ENCODE data around the gene UGGT2. TPM values are rescaled to one million over a fixed set of nuclear protein-coding genes. Genes with fewer than 3 reads are reported as not detected.

Gene UGGT2
- total and polyA plus RNA-seq, 2 of the 13 experiments (the other 11 are each of a cell fraction or from before 2014, with no cell fraction given) = 13.2 to 27.1 TPM

DNA sequence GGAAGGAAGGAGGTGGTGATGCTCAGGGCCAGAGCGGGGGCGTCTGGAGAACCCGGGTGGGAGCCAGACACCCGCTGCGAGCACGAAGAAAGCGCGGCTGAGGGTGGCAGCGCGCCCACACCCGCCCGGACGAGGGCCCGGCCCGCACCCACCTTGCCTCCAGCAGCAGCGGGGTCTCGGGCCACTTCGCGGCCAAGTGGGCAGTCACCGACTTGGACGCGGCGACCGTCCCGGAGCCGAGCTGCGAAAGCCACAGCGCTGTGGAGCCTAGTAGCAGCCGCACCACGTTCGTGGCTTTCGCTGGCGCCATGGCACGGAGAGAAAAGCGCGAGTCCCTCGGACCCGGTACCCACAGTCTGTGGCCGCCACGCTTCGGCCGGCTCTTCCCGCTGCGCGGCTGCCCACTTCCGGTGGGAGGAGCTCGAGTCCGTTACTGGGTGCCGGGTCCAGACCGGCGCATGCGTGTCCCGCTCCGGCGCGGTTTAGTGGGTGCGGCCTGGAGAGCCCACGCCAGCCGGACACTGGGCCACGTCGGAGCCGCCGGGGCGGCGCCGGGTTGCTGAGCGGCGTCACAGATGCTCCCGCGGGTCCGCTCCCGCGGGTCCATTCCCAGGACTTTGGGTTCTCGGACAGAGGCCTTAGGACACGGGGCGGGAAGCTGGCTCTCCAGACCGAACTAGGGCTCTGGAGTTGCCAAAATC is at the start of gene UGGT2 (continued):
- TF ChIP-seq, protein P1, sequence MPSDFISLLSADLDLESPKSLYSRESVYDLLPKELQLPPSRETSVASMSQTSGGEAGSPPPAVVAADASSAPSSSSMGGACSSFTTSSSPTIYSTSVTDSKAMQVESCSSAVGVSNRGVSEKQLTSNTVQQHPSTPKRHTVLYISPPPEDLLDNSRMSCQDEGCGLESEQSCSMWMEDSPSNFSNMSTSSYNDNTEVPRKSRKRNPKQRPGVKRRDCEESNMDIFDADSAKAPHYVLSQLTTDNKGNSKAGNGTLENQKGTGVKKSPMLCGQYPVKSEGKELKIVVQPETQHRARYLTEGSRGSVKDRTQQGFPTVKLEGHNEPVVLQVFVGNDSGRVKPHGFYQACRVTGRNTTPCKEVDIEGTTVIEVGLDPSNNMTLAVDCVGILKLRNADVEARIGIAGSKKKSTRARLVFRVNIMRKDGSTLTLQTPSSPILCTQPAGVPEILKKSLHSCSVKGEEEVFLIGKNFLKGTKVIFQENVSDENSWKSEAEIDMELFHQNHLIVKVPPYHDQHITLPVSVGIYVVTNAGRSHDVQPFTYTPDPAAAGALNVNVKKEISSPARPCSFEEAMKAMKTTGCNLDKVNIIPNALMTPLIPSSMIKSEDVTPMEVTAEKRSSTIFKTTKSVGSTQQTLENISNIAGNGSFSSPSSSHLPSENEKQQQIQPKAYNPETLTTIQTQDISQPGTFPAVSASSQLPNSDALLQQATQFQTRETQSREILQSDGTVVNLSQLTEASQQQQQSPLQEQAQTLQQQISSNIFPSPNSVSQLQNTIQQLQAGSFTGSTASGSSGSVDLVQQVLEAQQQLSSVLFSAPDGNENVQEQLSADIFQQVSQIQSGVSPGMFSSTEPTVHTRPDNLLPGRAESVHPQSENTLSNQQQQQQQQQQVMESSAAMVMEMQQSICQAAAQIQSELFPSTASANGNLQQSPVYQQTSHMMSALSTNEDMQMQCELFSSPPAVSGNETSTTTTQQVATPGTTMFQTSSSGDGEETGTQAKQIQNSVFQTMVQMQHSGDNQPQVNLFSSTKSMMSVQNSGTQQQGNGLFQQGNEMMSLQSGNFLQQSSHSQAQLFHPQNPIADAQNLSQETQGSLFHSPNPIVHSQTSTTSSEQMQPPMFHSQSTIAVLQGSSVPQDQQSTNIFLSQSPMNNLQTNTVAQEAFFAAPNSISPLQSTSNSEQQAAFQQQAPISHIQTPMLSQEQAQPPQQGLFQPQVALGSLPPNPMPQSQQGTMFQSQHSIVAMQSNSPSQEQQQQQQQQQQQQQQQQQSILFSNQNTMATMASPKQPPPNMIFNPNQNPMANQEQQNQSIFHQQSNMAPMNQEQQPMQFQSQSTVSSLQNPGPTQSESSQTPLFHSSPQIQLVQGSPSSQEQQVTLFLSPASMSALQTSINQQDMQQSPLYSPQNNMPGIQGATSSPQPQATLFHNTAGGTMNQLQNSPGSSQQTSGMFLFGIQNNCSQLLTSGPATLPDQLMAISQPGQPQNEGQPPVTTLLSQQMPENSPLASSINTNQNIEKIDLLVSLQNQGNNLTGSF (CRISPR knock-in tag; IDR thresholded peaks at IDR 0.05) = peak; percentile 40; the same call in 1 of the 2 replicates
- TF ChIP-seq, protein P2, sequence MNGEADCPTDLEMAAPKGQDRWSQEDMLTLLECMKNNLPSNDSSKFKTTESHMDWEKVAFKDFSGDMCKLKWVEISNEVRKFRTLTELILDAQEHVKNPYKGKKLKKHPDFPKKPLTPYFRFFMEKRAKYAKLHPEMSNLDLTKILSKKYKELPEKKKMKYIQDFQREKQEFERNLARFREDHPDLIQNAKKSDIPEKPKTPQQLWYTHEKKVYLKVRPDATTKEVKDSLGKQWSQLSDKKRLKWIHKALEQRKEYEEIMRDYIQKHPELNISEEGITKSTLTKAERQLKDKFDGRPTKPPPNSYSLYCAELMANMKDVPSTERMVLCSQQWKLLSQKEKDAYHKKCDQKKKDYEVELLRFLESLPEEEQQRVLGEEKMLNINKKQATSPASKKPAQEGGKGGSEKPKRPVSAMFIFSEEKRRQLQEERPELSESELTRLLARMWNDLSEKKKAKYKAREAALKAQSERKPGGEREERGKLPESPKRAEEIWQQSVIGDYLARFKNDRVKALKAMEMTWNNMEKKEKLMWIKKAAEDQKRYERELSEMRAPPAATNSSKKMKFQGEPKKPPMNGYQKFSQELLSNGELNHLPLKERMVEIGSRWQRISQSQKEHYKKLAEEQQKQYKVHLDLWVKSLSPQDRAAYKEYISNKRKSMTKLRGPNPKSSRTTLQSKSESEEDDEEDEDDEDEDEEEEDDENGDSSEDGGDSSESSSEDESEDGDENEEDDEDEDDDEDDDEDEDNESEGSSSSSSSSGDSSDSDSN (CRISPR knock-in tag; IDR thresholded peaks at IDR 0.05) = peak; percentile 84
- TF ChIP-seq NR1H2 (CRISPR knock-in tag; IDR thresholded peaks at IDR 0.05; ENCODE audit: borderline replicate concordance, low read depth) (no peak), ASH2L (IDR thresholded peaks at IDR 0.05; ENCODE audit: insufficient read length, low read depth, low read length) (peak; percentile 67), ZNF207 (IDR thresholded peaks at IDR 0.05; ENCODE audit: borderline replicate concordance) (no peak), HDAC2 (CRISPR knock-in tag; IDR thresholded peaks at IDR 0.05) (0 out of 2 replicates have a peak, but pooled peaks have one; percentile 30), ZIK1 (CRISPR knock-in tag; IDR thresholded peaks at IDR 0.05; ENCODE audit: borderline replicate concordance, low read depth) (no peak), TSC22D2 (CRISPR knock-in tag; IDR thresholded peaks at IDR 0.05; ENCODE audit: borderline replicate concordance) (no peak), ZNF83 (CRISPR knock-in tag; IDR thresholded peaks at IDR 0.05; ENCODE audit: borderline replicate concordance) (peak; percentile 74; the same call in 1 of the 2 replicates), ATAD3A (CRISPR knock-in tag; IDR thresholded peaks at IDR 0.05) (no peak)
- TF ChIP-seq, protein P3, sequence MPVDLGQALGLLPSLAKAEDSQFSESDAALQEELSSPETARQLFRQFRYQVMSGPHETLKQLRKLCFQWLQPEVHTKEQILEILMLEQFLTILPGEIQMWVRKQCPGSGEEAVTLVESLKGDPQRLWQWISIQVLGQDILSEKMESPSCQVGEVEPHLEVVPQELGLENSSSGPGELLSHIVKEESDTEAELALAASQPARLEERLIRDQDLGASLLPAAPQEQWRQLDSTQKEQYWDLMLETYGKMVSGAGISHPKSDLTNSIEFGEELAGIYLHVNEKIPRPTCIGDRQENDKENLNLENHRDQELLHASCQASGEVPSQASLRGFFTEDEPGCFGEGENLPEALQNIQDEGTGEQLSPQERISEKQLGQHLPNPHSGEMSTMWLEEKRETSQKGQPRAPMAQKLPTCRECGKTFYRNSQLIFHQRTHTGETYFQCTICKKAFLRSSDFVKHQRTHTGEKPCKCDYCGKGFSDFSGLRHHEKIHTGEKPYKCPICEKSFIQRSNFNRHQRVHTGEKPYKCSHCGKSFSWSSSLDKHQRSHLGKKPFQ (CRISPR knock-in tag; IDR thresholded peaks at IDR 0.05; ENCODE audit: insufficient replicate concordance) = peak; percentile 49
- TF ChIP-seq, protein P4, sequence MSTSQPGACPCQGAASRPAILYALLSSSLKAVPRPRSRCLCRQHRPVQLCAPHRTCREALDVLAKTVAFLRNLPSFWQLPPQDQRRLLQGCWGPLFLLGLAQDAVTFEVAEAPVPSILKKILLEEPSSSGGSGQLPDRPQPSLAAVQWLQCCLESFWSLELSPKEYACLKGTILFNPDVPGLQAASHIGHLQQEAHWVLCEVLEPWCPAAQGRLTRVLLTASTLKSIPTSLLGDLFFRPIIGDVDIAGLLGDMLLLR (CRISPR knock-in tag; IDR thresholded peaks at IDR 0.05) = peak; percentile 96
- TF ChIP-seq, protein P5, sequence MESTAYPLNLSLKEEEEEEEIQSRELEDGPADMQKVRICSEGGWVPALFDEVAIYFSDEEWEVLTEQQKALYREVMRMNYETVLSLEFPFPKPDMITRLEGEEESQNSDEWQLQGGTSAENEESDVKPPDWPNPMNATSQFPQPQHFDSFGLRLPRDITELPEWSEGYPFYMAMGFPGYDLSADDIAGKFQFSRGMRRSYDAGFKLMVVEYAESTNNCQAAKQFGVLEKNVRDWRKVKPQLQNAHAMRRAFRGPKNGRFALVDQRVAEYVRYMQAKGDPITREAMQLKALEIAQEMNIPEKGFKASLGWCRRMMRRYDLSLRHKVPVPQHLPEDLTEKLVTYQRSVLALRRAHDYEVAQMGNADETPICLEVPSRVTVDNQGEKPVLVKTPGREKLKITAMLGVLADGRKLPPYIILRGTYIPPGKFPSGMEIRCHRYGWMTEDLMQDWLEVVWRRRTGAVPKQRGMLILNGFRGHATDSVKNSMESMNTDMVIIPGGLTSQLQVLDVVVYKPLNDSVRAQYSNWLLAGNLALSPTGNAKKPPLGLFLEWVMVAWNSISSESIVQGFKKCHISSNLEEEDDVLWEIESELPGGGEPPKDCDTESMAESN (CRISPR knock-in tag; conservative IDR thresholded peaks at IDR 0.05) = 0 out of 2 replicates have a peak, but pooled peaks have one; percentile 71
